WTC11 (cell line): ENCODE results near the gene TEC. TPM values are rescaled to one million over a fixed set of nuclear protein-coding genes. Genes with fewer than 3 reads are reported as not detected.

ENCODE experiments used
- ATAC-seq: fragments of 200-7000 bp; cut with Tn5 transposase; 2 replicates; pipeline ENCODE4 v1.10.0; 2021; ENCODE audit warnings: mild to moderate bottlenecking, moderate library complexity
- CTCF ChIA-PET: fragments of 300-600 bp; sonication (Branson Sonifier 250); formaldehyde crosslinking; loops from one replicate; lab custom pipeline; 2021; ENCODE audit warnings: antibody characterized with exemption; lab: Charles Lee
- POLR2A ChIA-PET: fragments of 350-600 bp; sonication (Branson Sonifier 250); formaldehyde crosslinking; loops from one replicate; lab custom pipeline; 2021; ENCODE audit warnings: antibody characterized with exemption; lab: Charles Lee
- DNase-seq: peaks from one replicate; pipeline ENCODE4 v3.0.0; 2021; ENCODE audit warnings: low spot score
- H3K27ac Mint-ChIP-seq: 2 replicates; pipeline ENCODE4 v1.8.0; 2021; ENCODE audit warnings: mixed read lengths
- H3K27me3 Mint-ChIP-seq: 2 replicates; pipeline ENCODE4 v1.8.0; 2021; ENCODE audit warnings: low read depth, mild to moderate bottlenecking, moderate library complexity, mixed read lengths
- H3K36me3 Mint-ChIP-seq: 2 replicates; pipeline ENCODE4 v1.8.0; 2021; ENCODE audit warnings: mixed read lengths
- H3K4me1 Mint-ChIP-seq: 2 replicates; pipeline ENCODE4 v1.8.0; 2022; ENCODE audit warnings: mixed read lengths
- H3K4me3 Mint-ChIP-seq: 2 replicates; pipeline ENCODE4 v1.8.0; 2021; ENCODE audit warnings: mild to moderate bottlenecking, moderate library complexity, mixed read lengths
- H3K9me3 Mint-ChIP-seq: 2 replicates; pipeline ENCODE4 v1.8.0; 2021; ENCODE audit warnings: mixed read lengths
- AFF4 ChIP-seq: sonication (generic); formaldehyde crosslinking; IDR thresholded peaks from 2 replicates; pipeline ENCODE4 v1.8.1; 2023; ENCODE audit warnings: mild to moderate bottlenecking, missing genetic modification reagents, borderline replicate concordance
- ATF1 ChIP-seq: sonication (generic); formaldehyde crosslinking; IDR thresholded peaks from 2 replicates; pipeline ENCODE4 v1.8.1; 2023; ENCODE audit warnings: mild to moderate bottlenecking, moderate library complexity, missing genetic modification reagents
- CDX4 ChIP-seq: fragments of 250-450 bp; sonication (Bioruptor Pico); IDR thresholded peaks from 2 replicates; pipeline ENCODE4 v1.9.0; 2021; ENCODE audit warnings: moderate library complexity, mild to moderate bottlenecking, inconsistent platforms, borderline replicate concordance
- CTCF ChIP-seq: fragments of 200-600 bp; IDR thresholded peaks from 2 replicates; pipeline ENCODE4 v1.8.0; 2022; ENCODE audit warnings: antibody characterized with exemption
- E2F1 ChIP-seq: sonication (generic); formaldehyde crosslinking; IDR thresholded peaks from 2 replicates; pipeline ENCODE4 v1.8.0; 2022; ENCODE audit warnings: mild to moderate bottlenecking, missing genetic modification reagents
- EMX1 ChIP-seq: fragments of 250-450 bp; sonication (Bioruptor Pico); IDR thresholded peaks from 2 replicates; pipeline ENCODE4 v1.8.0; 2021; ENCODE audit warnings: mild to moderate bottlenecking
- FOXJ3 ChIP-seq: sonication (generic); formaldehyde crosslinking; IDR thresholded peaks from 2 replicates; pipeline ENCODE4 v1.9.0; 2021; ENCODE audit warnings: missing genetic modification reagents, mild to moderate bottlenecking, borderline replicate concordance
- FOXP4 ChIP-seq: sonication (generic); formaldehyde crosslinking; IDR thresholded peaks from 2 replicates; pipeline ENCODE4 v1.8.0; 2022; ENCODE audit warnings: mild to moderate bottlenecking, missing genetic modification reagents
- GRHL2 ChIP-seq: fragments of 250-450 bp; sonication (Bioruptor Pico); IDR thresholded peaks from 2 replicates; pipeline ENCODE4 v1.8.0; 2022; ENCODE audit warnings: mild to moderate bottlenecking, moderate library complexity; ENCODE audit not compliant: insufficient replicate concordance, severe bottlenecking
- HMGXB4 ChIP-seq: sonication (generic); formaldehyde crosslinking; IDR thresholded peaks from 2 replicates; pipeline ENCODE4 v1.8.1; 2023; ENCODE audit warnings: mild to moderate bottlenecking, moderate library complexity, missing genetic modification reagents
- IRF1 ChIP-seq: sonication (generic); formaldehyde crosslinking; IDR thresholded peaks from 2 replicates; pipeline ENCODE4 v1.8.0; 2023; ENCODE audit warnings: missing genetic modification reagents
- JUN ChIP-seq: sonication (generic); formaldehyde crosslinking; IDR thresholded peaks from 2 replicates; pipeline ENCODE4 v1.8.0; 2023; ENCODE audit warnings: mild to moderate bottlenecking, missing genetic modification reagents
- KAT7 ChIP-seq: sonication (generic); formaldehyde crosslinking; IDR thresholded peaks from 2 replicates; pipeline ENCODE4 v1.8.1; 2023; ENCODE audit warnings: missing genetic modification reagents, mild to moderate bottlenecking, borderline replicate concordance
- MAX ChIP-seq: sonication (generic); formaldehyde crosslinking; IDR thresholded peaks from 2 replicates; pipeline ENCODE4 v1.8.0; 2022; ENCODE audit warnings: mild to moderate bottlenecking, missing genetic modification reagents
- NFYB ChIP-seq: sonication (generic); formaldehyde crosslinking; conservative IDR thresholded peaks from 2 replicates; pipeline ENCODE4 v1.8.0; 2022; ENCODE audit warnings: low read depth, missing genetic modification reagents
- PRRX2 ChIP-seq: fragments of 250-450 bp; sonication (Bioruptor Pico); IDR thresholded peaks from 2 replicates; pipeline ENCODE4 v1.8.0; 2021; ENCODE audit warnings: mild to moderate bottlenecking
- SMAD4 ChIP-seq: sonication (generic); formaldehyde crosslinking; IDR thresholded peaks from 2 replicates; pipeline ENCODE4 v1.8.0; 2022; ENCODE audit warnings: mild to moderate bottlenecking, missing genetic modification reagents
- ZMAT4 ChIP-seq: fragments of 250-450 bp; sonication (Bioruptor Pico); IDR thresholded peaks from 2 replicates; pipeline ENCODE4 v1.9.0; 2021; ENCODE audit warnings: mild to moderate bottlenecking
- ZNF263 ChIP-seq: sonication (generic); formaldehyde crosslinking; IDR thresholded peaks from 2 replicates; pipeline ENCODE4 v1.8.1; 2022; ENCODE audit warnings: low read depth, mild to moderate bottlenecking, moderate library complexity, missing genetic modification reagents
- ZNF416 ChIP-seq: fragments of 250-450 bp; sonication (Bioruptor Pico); IDR thresholded peaks from 2 replicates; pipeline ENCODE4 v1.9.0; 2021; ENCODE audit warnings: mild to moderate bottlenecking, inconsistent platforms
- total RNA-seq: library from RNA; stranded (reverse); gene quantifications from 3 replicates; pipeline ENCODE4 v1.2.3, GENCODE V29; 2021

TEC gene
- total RNA-seq, 1 experiment from 2014 or later, result 8.8 TPM

- no peak for TF ChIP-seq HMGXB4
- no peak for TF ChIP-seq CDX4 (CRISPR knock-in tag)
- TF ChIP-seq NFYB (CRISPR knock-in tag), result no peak
- TF ChIP-seq CTCF, result no peak
- no peak for TF ChIP-seq AFF4 (CRISPR knock-in tag)
These were observed 97.0 kb downstream of the TEC start (continued) for GRCh38 chr4:48172651-48173050.

GRCh38 chr4:48169636-48170035 lies 100.0 kb downstream of the TEC start:
- Mint-ChIP-seq H3K4me1 (peaks cover 23% of the 10 kb centered on the region), H3K4me3 (no peak overlapping the region), H3K27ac (no peak overlapping the region), H3K27me3 (no peaks in the 10 kb centered on the region), H3K9me3 (no peaks in the 10 kb centered on the region), H3K36me3 (peaks cover 24% of the 10 kb centered on the region)
- TF ChIP-seq E2F1 (CRISPR knock-in tag), result no peak
- no peak for TF ChIP-seq ATF1 (CRISPR knock-in tag)
- no peak for TF ChIP-seq EMX1
- no peak for TF ChIP-seq ZMAT4 (CRISPR knock-in tag)
- TF ChIP-seq FOXJ3 (CRISPR knock-in tag), result no peak
- TF ChIP-seq FOXP4, result no peak
- no peak for TF ChIP-seq IRF1 (CRISPR knock-in tag)
- TF ChIP-seq JUN (CRISPR knock-in tag), result no peak
- TF ChIP-seq PRRX2, result no peak
- TF ChIP-seq GRHL2, result no peak
- no peak for TF ChIP-seq MAX (CRISPR knock-in tag)
- no peak for TF ChIP-seq ZNF263 (CRISPR knock-in tag)
- no peak for TF ChIP-seq ZNF416 (CRISPR knock-in tag)
- TF ChIP-seq SMAD4 (CRISPR knock-in tag), result no peak
- TF ChIP-seq KAT7, result no peak
- no peak for TF ChIP-seq CDX4 (CRISPR knock-in tag)
- DNase-seq, result no peak
- ATAC-seq, result no peak
- CTCF ChIA-PET, result no interaction called here
- POLR2A ChIA-PET, result no interaction called here
